Measurements from ENCODE around the gene LASP1.

DNA sequence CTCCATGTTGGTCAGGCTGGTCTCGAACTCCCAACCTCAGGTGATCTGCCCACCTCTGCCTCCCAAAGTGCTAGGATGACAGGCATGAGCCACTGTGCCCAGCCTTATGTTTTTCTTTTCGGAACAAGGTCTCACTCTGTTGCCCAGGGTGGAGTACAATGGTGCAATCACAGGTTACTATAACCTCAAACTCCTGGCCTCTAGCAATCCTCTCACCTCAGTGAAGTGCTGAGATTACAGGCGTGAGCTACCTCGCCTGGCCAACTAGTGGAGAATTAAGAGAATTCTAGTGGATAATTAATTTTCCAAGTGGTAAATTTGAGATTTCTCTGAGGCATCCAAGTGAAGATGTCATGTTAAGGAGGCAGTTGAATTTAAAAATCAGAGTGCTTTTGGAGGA lies 100.3 kb downstream of the LASP1 start:
- no peak for TF ChIP-seq POLR2A (IDR thresholded peaks at IDR 0.05; ENCODE audit: extremely low read depth, insufficient read length)
- TF ChIP-seq, protein P1, sequence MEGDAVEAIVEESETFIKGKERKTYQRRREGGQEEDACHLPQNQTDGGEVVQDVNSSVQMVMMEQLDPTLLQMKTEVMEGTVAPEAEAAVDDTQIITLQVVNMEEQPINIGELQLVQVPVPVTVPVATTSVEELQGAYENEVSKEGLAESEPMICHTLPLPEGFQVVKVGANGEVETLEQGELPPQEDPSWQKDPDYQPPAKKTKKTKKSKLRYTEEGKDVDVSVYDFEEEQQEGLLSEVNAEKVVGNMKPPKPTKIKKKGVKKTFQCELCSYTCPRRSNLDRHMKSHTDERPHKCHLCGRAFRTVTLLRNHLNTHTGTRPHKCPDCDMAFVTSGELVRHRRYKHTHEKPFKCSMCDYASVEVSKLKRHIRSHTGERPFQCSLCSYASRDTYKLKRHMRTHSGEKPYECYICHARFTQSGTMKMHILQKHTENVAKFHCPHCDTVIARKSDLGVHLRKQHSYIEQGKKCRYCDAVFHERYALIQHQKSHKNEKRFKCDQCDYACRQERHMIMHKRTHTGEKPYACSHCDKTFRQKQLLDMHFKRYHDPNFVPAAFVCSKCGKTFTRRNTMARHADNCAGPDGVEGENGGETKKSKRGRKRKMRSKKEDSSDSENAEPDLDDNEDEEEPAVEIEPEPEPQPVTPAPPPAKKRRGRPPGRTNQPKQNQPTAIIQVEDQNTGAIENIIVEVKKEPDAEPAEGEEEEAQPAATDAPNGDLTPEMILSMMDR (IDR thresholded peaks at IDR 0.05; ENCODE audit: low read depth, low read length) = no peak
- TF ChIP-seq MYC (IDR thresholded peaks at IDR 0.05; ENCODE audit: low read depth, low read length) = no peak
